Measurements from ENCODE around the gene CLMP.
A peak's percentile ranks its signal among the peaks of the same experiment; 100 is the strongest.

Gene CLMP

GRCh38 chr11:123052901-123053721, 141.9 kb downstream of the CLMP start:
- DNase-seq = no peak

- DNase-seq = no peak
Observed at GRCh38 chr11:123051634-123052033, 143.4 kb downstream of the CLMP start.

- DNase-seq = no peak
Observed at GRCh38 chr11:123051146-123051545, 143.9 kb downstream of the CLMP start.

GRCh38 chr11:123047947-123048293, 147.1 kb downstream of the CLMP start:
- no peak for DNase-seq

- DNase-seq = no peak
Observed at GRCh38 chr11:123047266-123047946, 147.6 kb downstream of the CLMP start.

GRCh38 chr11:123046473-123047259, 148.4 kb downstream of the CLMP start:
- no peak for DNase-seq

GRCh38 chr11:123045101-123045500, 149.9 kb downstream of the CLMP start:
- no peak for DNase-seq

GRCh38 chr11:123041185-123041584, 153.9 kb downstream of the CLMP start:
- DNase-seq = no peak

GRCh38 chr11:123040111-123040432, 155.0 kb downstream of the CLMP start:
- no peak for DNase-seq

- no peak for DNase-seq
Observed at GRCh38 chr11:123035831-123036230, 159.2 kb downstream of the CLMP start.

GRCh38 chr11:123034597-123034996, 160.5 kb downstream of the CLMP start:
- no peak for DNase-seq

GRCh38 chr11:123033895-123034294, 161.2 kb downstream of the CLMP start:
- no peak for DNase-seq

GRCh38 chr11:123030517-123030916, 164.5 kb downstream of the CLMP start:
- DNase-seq = no peak

GRCh38 chr11:123020968-123021367, 174.1 kb downstream of the CLMP start:
- peak; percentile 15 for DNase-seq
